ENCODE data around the gene MDFI. TPM values are rescaled to one million over a fixed set of nuclear protein-coding genes. Genes with fewer than 3 reads are reported as not detected.
A peak's percentile ranks its signal among the peaks of the same experiment; 100 is the strongest.

The MDFI gene
- total and polyA plus RNA-seq, 9 of the 15 experiments (the other 6 are each of a cell fraction or from before 2014, with no cell fraction given): not detected

- TF ChIP-seq IFI16 (CRISPR knock-in tag; IDR thresholded peaks at IDR 0.05) (no peak), MIER1 (IDR thresholded peaks at IDR 0.05; ENCODE audit: low read depth) (peak; percentile 80)
- TF ChIP-seq, protein P1, sequence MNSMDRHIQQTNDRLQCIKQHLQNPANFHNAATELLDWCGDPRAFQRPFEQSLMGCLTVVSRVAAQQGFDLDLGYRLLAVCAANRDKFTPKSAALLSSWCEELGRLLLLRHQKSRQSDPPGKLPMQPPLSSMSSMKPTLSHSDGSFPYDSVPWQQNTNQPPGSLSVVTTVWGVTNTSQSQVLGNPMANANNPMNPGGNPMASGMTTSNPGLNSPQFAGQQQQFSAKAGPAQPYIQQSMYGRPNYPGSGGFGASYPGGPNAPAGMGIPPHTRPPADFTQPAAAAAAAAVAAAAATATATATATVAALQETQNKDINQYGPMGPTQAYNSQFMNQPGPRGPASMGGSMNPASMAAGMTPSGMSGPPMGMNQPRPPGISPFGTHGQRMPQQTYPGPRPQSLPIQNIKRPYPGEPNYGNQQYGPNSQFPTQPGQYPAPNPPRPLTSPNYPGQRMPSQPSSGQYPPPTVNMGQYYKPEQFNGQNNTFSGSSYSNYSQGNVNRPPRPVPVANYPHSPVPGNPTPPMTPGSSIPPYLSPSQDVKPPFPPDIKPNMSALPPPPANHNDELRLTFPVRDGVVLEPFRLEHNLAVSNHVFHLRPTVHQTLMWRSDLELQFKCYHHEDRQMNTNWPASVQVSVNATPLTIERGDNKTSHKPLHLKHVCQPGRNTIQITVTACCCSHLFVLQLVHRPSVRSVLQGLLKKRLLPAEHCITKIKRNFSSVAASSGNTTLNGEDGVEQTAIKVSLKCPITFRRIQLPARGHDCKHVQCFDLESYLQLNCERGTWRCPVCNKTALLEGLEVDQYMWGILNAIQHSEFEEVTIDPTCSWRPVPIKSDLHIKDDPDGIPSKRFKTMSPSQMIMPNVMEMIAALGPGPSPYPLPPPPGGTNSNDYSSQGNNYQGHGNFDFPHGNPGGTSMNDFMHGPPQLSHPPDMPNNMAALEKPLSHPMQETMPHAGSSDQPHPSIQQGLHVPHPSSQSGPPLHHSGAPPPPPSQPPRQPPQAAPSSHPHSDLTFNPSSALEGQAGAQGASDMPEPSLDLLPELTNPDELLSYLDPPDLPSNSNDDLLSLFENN (IDR thresholded peaks at IDR 0.05; ENCODE audit: low read depth in 2 of 2, low read length in 2 of 2): no peak
- Histone ChIP-seq H3K9me1 (ENCODE audit: control insufficient read depth, insufficient read depth, low read length) (no peaks in the 10 kb centered on the region), H3K9me3 (replicated peaks; ENCODE audit: control insufficient read depth, insufficient read depth, low read depth, low read length) (peaks cover 4% of the 10 kb centered on the region)
Measured at GRCh38 chr6:41608443-41609151, 29.7 kb upstream of the MDFI start.

More at GRCh38 chr6:41608443-41609151, 29.7 kb upstream of the MDFI start:
- WGBS (ENCODE audit: insufficient coverage, low coverage, missing lambda C conversion rate): 11% methylated on average over 11 of the region's 11 CpGs
- FAIRE-seq (no peak), DNase-seq (ENCODE audit: extremely low read depth in 1 of 4, low spot score in 3 of 4) (no peak), ATAC-seq (no peak)
- in situ Hi-C loops (cut with MboI) (no loop called here), intact Hi-C loops (cut with micrococcal nuclease) (no loop called here)
- no peak overlapping the region for H3K4me2 ChIP-seq (ENCODE audit: insufficient read depth, low read length)
- no peak overlapping the region for H2AFZ ChIP-seq (ENCODE audit: low read depth, low read length)
- H3K36me3 ChIP-seq (ENCODE audit: control insufficient read depth, insufficient read depth, low read length): no peaks in the 10 kb centered on the region
- ChIA-PET POLR2A (no interaction called here), CTCF (ENCODE audit: low intra/inter-chr PET ratio) (interaction anchor here (0.6 kb wide), 1 partner anchor 239 kb away, joined by 3 read pairs; no protein-coding TSS in a partner anchor)
- H3K27me3 ChIP-seq (ENCODE audit: control insufficient read depth in 2 of 2, insufficient read depth in 2 of 2, low read length in 2 of 2): peaks cover 33 to 46% of the 10 kb centered on the region in 2 experiments; a peak in 4 of 5 replicates
- no peak overlapping the region for H3K9ac ChIP-seq (ENCODE audit: insufficient read depth in 1 of 2, low read depth in 2 of 2, low read length in 2 of 2)
- no peaks in the 10 kb centered on the region for H4K20me1 ChIP-seq (replicated peaks; ENCODE audit: control insufficient read depth, insufficient read depth, low read length)
- H3K4me3 ChIP-seq: no peak overlapping the region
- BruUV-seq (replicated peaks): no TSS peak
- no peaks in the 10 kb centered on the region for H3K4me1 ChIP-seq (replicated peaks in 1 of 2; ENCODE audit: control insufficient read depth in 2 of 2, insufficient read depth in 2 of 2, low read length in 2 of 2)
- no peaks in the 10 kb centered on the region for H3K79me2 ChIP-seq (ENCODE audit: control insufficient read depth, insufficient read depth, low read length)
- H3K27ac ChIP-seq (ENCODE audit: extremely low read depth, low read depth, low read length): no peak overlapping the region
